ENCODE data around the gene KLF18. TPM values are rescaled to one million over a fixed set of nuclear protein-coding genes. Genes with fewer than 3 reads are reported as not detected.
"Not testable (repeated sequence)": the region's sequence is repeated elsewhere in the genome, so short reads cannot be mapped to it uniquely, and the experiment has no call there.

KLF18 gene
- total RNA-seq, 1 donor from 2014 or later, result not detected

- no peak for TF ChIP-seq POLR2AphosphoS5 (IDR thresholded peaks at IDR 0.05; ENCODE audit: insufficient read depth in 1 of 2, low read depth in 1 of 2)
- no peak for TF ChIP-seq POLR2A (IDR thresholded peaks at IDR 0.05)
- no peak for TF ChIP-seq CTCF (IDR thresholded peaks at IDR 0.05)
- Histone ChIP-seq H3K27ac (no peak overlapping the region), H3K4me3 (no peak overlapping the region), H3K4me1 (no peaks in the 10 kb centered on the region), H3K36me3 (no peaks in the 10 kb centered on the region), H3K27me3 (no peaks in the 10 kb centered on the region), H3K9me3 (no peaks in the 10 kb centered on the region)
- no peak for DNase-seq (ENCODE audit: extremely low spot score in 2 of 2)
- intact Hi-C loops (cut with DNase I), result no loop called here
These were observed 9.9 kb upstream of the KLF18 start for GRCh38 chr1:44151332-44151731.

GRCh38 chr1:44147582-44147981 is 6.2 kb upstream of the KLF18 start:
- Histone ChIP-seq H3K9me3 (peaks cover 9% of the 10 kb centered on the region), H3K36me3 (no peaks in the 10 kb centered on the region), H3K27ac (no peak overlapping the region), H3K4me1 (no peaks in the 10 kb centered on the region), H3K4me3 (no peak overlapping the region), H3K27me3 (no peaks in the 10 kb centered on the region)
- intact Hi-C loops (cut with DNase I), result no loop called here
- DNase-seq (ENCODE audit: extremely low spot score in 2 of 2), result no peak
- no peak for TF ChIP-seq POLR2A (IDR thresholded peaks at IDR 0.05)
- no peak for TF ChIP-seq CTCF (IDR thresholded peaks at IDR 0.05)
- no peak for TF ChIP-seq POLR2AphosphoS5 (IDR thresholded peaks at IDR 0.05; ENCODE audit: insufficient read depth in 1 of 2, low read depth in 1 of 2)

GRCh38 chr1:44146536-44147361 is 5.3 kb upstream of the KLF18 start:
- Histone ChIP-seq H3K27ac (no peak overlapping the region), H3K4me3 (no peak overlapping the region), H3K27me3 (no peaks in the 10 kb centered on the region), H3K36me3 (no peaks in the 10 kb centered on the region), H3K4me1 (no peaks in the 10 kb centered on the region), H3K9me3 (peaks cover 9% of the 10 kb centered on the region)
- intact Hi-C loops (cut with DNase I), result no loop called here
- DNase-seq (ENCODE audit: extremely low spot score in 2 of 2), result no peak
- TF ChIP-seq POLR2A (IDR thresholded peaks at IDR 0.05) (no peak), POLR2AphosphoS5 (IDR thresholded peaks at IDR 0.05; ENCODE audit: insufficient read depth in 1 of 2, low read depth in 1 of 2) (no peak), CTCF (IDR thresholded peaks at IDR 0.05) (no peak)

- TF ChIP-seq POLR2A (IDR thresholded peaks at IDR 0.05), result no peak
- no peak for TF ChIP-seq CTCF (IDR thresholded peaks at IDR 0.05)
- no peak for TF ChIP-seq POLR2AphosphoS5 (IDR thresholded peaks at IDR 0.05; ENCODE audit: insufficient read depth in 1 of 2, low read depth in 1 of 2)
- Histone ChIP-seq H3K27ac (no peak overlapping the region), H3K36me3 (no peaks in the 10 kb centered on the region), H3K27me3 (no peaks in the 10 kb centered on the region), H3K4me1 (no peaks in the 10 kb centered on the region), H3K4me3 (no peak overlapping the region), H3K9me3 (peaks cover 9% of the 10 kb centered on the region)
- DNase-seq (ENCODE audit: extremely low spot score in 2 of 2), result no peak
- intact Hi-C loops (cut with DNase I), result no loop called here
These were observed 3.7 kb upstream of the KLF18 start for GRCh38 chr1:44144962-44145756.

GRCh38 chr1:44139565-44139964 is 1.9 kb downstream of the KLF18 start:
- H3K9me3 ChIP-seq; H3K27me3 ChIP-seq; H3K27ac ChIP-seq; H3K4me3 ChIP-seq; intact Hi-C loops (cut with DNase I); DNase-seq (ENCODE audit: extremely low spot score in 2 of 2); H3K36me3 ChIP-seq; H3K4me1 ChIP-seq: not testable (repeated sequence)

Data from vagina (tissue), 2 donors.